Vagina (tissue), 2 donors: ENCODE measurements around the gene BRMS1.

Experiments
- POLR2A ChIP-seq, 2 donors: fragments of 450-650 bp; IDR thresholded peaks; one replicate each; pipeline ENCODE4 v1.6.1; 2017; ENCODE audit warnings: antibody characterized with exemption in 2 of 2, mild to moderate bottlenecking in 2 of 2, moderate library complexity in 2 of 2
- TF ChIP-seq, protein P1 (sequence below), 3 experiments: fragments of 450-650 bp in 2 of 3; fragments of 200-600 bp in 1 of 3; sonication (generic) in 1 of 3; IDR thresholded peaks; one replicate each; pipeline ENCODE4 v1.5.1; 2017 to 2019; ENCODE audit warnings: antibody characterized with exemption in 3 of 3, mild to moderate bottlenecking in 2 of 3, moderate library complexity in 2 of 3

DNA sequence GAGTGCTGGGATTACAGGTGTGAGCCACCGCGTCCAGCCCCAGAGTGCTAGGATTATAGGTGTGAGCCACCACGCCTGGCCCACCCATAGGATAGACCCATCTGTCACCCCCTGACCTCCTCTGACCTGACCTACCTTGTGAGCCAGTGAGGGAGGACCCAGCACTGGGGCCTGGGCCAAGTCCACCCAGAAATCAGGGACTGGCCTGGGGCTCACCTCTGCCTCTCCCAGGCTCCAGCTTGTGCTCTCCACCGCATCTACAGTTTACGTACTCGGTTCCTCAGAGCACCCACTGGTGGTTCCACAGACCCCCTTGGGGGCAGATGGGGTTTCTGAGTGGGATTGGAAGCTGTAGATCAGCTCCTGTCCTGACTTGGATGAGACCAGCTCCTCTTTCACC is 20.3 kb upstream of the BRMS1 start:
- TF ChIP-seq, protein P1, sequence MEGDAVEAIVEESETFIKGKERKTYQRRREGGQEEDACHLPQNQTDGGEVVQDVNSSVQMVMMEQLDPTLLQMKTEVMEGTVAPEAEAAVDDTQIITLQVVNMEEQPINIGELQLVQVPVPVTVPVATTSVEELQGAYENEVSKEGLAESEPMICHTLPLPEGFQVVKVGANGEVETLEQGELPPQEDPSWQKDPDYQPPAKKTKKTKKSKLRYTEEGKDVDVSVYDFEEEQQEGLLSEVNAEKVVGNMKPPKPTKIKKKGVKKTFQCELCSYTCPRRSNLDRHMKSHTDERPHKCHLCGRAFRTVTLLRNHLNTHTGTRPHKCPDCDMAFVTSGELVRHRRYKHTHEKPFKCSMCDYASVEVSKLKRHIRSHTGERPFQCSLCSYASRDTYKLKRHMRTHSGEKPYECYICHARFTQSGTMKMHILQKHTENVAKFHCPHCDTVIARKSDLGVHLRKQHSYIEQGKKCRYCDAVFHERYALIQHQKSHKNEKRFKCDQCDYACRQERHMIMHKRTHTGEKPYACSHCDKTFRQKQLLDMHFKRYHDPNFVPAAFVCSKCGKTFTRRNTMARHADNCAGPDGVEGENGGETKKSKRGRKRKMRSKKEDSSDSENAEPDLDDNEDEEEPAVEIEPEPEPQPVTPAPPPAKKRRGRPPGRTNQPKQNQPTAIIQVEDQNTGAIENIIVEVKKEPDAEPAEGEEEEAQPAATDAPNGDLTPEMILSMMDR (IDR thresholded peaks at IDR 0.05), result no peak
- no peak for TF ChIP-seq POLR2A (IDR thresholded peaks at IDR 0.05)
